ENCODE data around the gene PTPN9.
A peak's percentile ranks its signal among the peaks of the same experiment; 100 is the strongest.
"Not testable (repeated sequence)": the region's sequence is repeated elsewhere in the genome, so short reads cannot be mapped to it uniquely, and the experiment has no call there.

Gene PTPN9

GRCh38 chr15:75452364-75452864 is 126.7 kb downstream of the PTPN9 start:
- DNase-seq, result peak; percentile 47

- peak; percentile 98 for DNase-seq
These were observed 127.3 kb downstream of the PTPN9 start, which contains the start of gene SIN3A for GRCh38 chr15:75451674-75452363. Gene SIN3A (minus strand): TSS chr15:75451690. CDS start chr15:75430375, 21,315 bp downstream.

- DNase-seq, result no peak
These were observed 127.9 kb downstream of the PTPN9 start for GRCh38 chr15:75451202-75451673.

GRCh38 chr15:75450307-75451201 is 128.6 kb downstream of the PTPN9 start:
- peak; percentile 59 for DNase-seq

GRCh38 chr15:75449585-75450306 is 129.4 kb downstream of the PTPN9 start:
- no peak for DNase-seq

GRCh38 chr15:75448171-75448570 is 130.9 kb downstream of the PTPN9 start:
- not testable (repeated sequence) for DNase-seq

GRCh38 chr15:75446151-75446550 is 133.0 kb downstream of the PTPN9 start:
- DNase-seq, result no peak

- DNase-seq, result not testable (repeated sequence)
These were observed 133.8 kb downstream of the PTPN9 start for GRCh38 chr15:75445324-75445723.

- DNase-seq, result not testable (repeated sequence)
These were observed 135.1 kb downstream of the PTPN9 start for GRCh38 chr15:75443972-75444453.

GRCh38 chr15:75437721-75438120 is 141.4 kb downstream of the PTPN9 start:
- no peak for DNase-seq

GRCh38 chr15:75436881-75437280 is 142.2 kb downstream of the PTPN9 start:
- no peak for DNase-seq

- DNase-seq, result no peak
These were observed 147.4 kb downstream of the PTPN9 start for GRCh38 chr15:75431682-75432081.

GRCh38 chr15:75431270-75431669 is 147.8 kb downstream of the PTPN9 start:
- no peak for DNase-seq

GRCh38 chr15:75430259-75430658 is 148.9 kb downstream of the PTPN9 start:
- DNase-seq, result no peak

- no peak for DNase-seq
These were observed 151.0 kb downstream of the PTPN9 start for GRCh38 chr15:75428152-75428551.

GRCh38 chr15:75425966-75426500 is 153.1 kb downstream of the PTPN9 start:
- no peak for DNase-seq

GRCh38 chr15:75422554-75422953 is 156.6 kb downstream of the PTPN9 start:
- DNase-seq, result no peak

- no peak for DNase-seq
These were observed 158.4 kb downstream of the PTPN9 start for GRCh38 chr15:75420698-75421097.

GRCh38 chr15:75416584-75416983 is 162.5 kb downstream of the PTPN9 start:
- no peak for DNase-seq

Measured in SIG-M5 (cell line).